WERI-Rb-1 (cell line): ENCODE data around the gene CARS2.

Source experiments
- DNase-seq: peaks from one replicate; pipeline ENCODE4 v3.0.0-alpha.2; 2020
- H3K27ac ChIP-seq: fragments of 250-450 bp; sonication (Bioruptor Pico); 2 replicates; pipeline ENCODE4 v1.5.1; 2020; ENCODE audit warnings: mild to moderate bottlenecking, moderate library complexity
- H3K27me3 ChIP-seq: fragments of 250-450 bp; sonication (Bioruptor Pico); 2 replicates; pipeline ENCODE4 v1.5.1; 2021; ENCODE audit warnings: mild to moderate bottlenecking, low read depth, moderate library complexity; ENCODE audit not compliant: insufficient read depth, severe bottlenecking
- H3K36me3 ChIP-seq: fragments of 250-450 bp; sonication (Bioruptor Pico); 2 replicates; pipeline ENCODE4 v1.5.1; 2020; ENCODE audit warnings: mild to moderate bottlenecking, moderate library complexity
- H3K4me3 ChIP-seq: 2 replicates; pipeline ENCODE4 v1.5.1; 2011; ENCODE audit warnings: low read depth, mild to moderate bottlenecking, control low read depth, low read length
- H3K9me3 ChIP-seq: fragments of 250-450 bp; sonication (Bioruptor Pico); 2 replicates; pipeline ENCODE4 v1.5.1; 2021; ENCODE audit warnings: mild to moderate bottlenecking, moderate library complexity; ENCODE audit not compliant: severe bottlenecking
- CTCF ChIP-seq: IDR thresholded peaks from 2 replicates; pipeline ENCODE4 v1.5.1; 2011; ENCODE audit warnings: low read depth, mild to moderate bottlenecking, control low read depth, inconsistent platforms, low read length

Gene CARS2

DNA sequence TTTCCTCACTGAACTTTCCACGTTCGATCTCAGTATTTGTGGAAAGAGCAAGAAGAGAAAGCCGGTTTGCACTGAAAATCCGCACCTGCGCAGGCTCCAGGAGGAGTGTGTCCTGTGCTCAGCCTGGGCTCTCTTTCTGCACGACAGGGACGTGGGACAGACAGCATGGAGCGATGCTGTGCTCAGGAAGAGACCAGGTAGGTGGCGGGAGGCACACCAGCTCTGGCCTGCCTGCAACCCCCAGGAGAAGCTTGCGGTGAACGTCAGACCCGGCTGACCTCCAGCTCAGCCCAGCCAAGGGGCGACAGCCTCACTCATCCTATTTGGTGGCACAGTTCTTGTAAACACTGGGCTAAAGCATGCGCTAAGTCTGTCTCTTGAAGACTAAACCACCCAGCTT lies 54.6 kb downstream of the CARS2 start:
- no peak for DNase-seq
- no peak overlapping the region for H3K4me3 ChIP-seq
- no peak overlapping the region for H3K27ac ChIP-seq
- H3K36me3 ChIP-seq: peaks cover 82% of the 10 kb centered on the region
- no peaks in the 10 kb centered on the region for H3K27me3 ChIP-seq
- no peaks in the 10 kb centered on the region for H3K9me3 ChIP-seq
- no peak for TF ChIP-seq CTCF

DNA sequence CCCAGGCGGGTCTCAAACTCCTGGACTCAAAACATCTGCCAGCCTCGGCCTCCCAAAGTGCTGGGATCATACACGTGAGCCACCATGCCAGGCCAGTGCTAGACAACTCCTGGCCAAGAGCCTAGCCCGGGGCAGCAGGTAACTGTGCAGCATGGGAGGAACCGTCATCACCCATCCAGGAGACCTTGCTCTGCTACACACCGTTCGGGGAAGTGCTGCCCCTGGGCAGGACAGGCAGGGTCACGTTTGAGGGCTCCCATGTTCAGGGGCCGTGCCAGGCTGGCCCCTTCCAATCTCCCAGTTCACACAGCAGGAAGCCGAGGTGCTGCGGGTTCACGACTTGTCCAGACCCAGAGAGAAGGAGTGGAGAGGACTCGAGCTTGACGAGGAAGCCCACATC lies 55.5 kb downstream of the CARS2 start:
- no peaks in the 10 kb centered on the region for H3K9me3 ChIP-seq
- no peaks in the 10 kb centered on the region for H3K27me3 ChIP-seq
- H3K36me3 ChIP-seq: peaks cover 82% of the 10 kb centered on the region
- no peak for TF ChIP-seq CTCF
- H3K27ac ChIP-seq: no peak overlapping the region
- no peak overlapping the region for H3K4me3 ChIP-seq
- DNase-seq: no peak

- H3K27ac ChIP-seq: no peak overlapping the region
- H3K36me3 ChIP-seq: peaks cover 85% of the 10 kb centered on the region
- H3K9me3 ChIP-seq: no peaks in the 10 kb centered on the region
- H3K4me3 ChIP-seq: no peak overlapping the region
- TF ChIP-seq CTCF: no peak
- H3K27me3 ChIP-seq: no peaks in the 10 kb centered on the region
- no peak for DNase-seq
Measured at GRCh38 chr13:110649551-110649950, 56.4 kb downstream of the CARS2 start.

GRCh38 chr13:110648848-110649421 lies 57.0 kb downstream of the CARS2 start:
- TF ChIP-seq CTCF: no peak
- no peak overlapping the region for H3K27ac ChIP-seq
- H3K9me3 ChIP-seq: no peaks in the 10 kb centered on the region
- peak; percentile 64 for DNase-seq
- H3K4me3 ChIP-seq: no peak overlapping the region
- no peaks in the 10 kb centered on the region for H3K27me3 ChIP-seq
- peaks cover 86% of the 10 kb centered on the region for H3K36me3 ChIP-seq

DNA sequence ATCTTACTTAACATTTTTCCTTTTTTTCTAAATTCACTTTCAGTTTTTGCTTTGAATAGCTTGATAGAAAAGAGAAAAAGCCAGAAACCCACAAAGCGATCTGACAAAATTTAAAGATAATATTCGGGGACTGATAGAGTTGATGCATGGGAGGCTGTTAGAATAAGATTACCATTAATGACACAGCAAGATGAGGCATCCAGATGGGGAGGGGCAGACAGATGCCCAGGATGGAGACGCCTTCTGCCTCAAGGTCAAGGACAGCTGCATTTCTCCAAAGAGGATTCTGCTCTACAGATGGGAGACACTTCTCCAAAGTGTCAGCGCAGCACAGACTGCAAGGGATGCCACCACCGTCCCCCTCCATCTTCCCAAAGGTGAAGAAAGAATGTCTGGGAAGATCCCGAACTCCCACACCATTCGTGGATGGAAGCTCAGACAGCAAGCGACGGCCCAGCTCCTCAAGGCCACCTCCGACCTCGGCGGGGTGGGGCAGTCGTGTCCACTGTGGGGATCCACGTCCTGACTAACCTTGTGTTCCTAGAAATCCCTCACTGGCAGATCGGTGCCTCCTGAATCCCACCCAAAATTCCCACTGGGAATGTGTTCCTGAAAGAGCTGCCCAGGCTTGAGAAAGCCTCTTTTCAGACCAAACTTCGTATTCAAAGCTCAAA lies 57.6 kb downstream of the CARS2 start:
- Histone ChIP-seq H3K4me3 (no peak overlapping the region), H3K9me3 (no peaks in the 10 kb centered on the region), H3K27me3 (no peaks in the 10 kb centered on the region), H3K36me3 (peaks cover 86% of the 10 kb centered on the region), H3K27ac (no peak overlapping the region)
- TF ChIP-seq CTCF: no peak
- DNase-seq: no peak

GRCh38 chr13:110647365-110647737 lies 58.6 kb downstream of the CARS2 start:
- H3K27ac ChIP-seq: no peak overlapping the region
- H3K4me3 ChIP-seq: no peak overlapping the region
- no peak for DNase-seq
- H3K9me3 ChIP-seq: no peaks in the 10 kb centered on the region
- no peak for TF ChIP-seq CTCF
- H3K36me3 ChIP-seq: peaks cover 90% of the 10 kb centered on the region
- no peaks in the 10 kb centered on the region for H3K27me3 ChIP-seq
